Breast epithelium (tissue), 3 donors: ENCODE data around the gene DDX39A.

Experiments
- POLR2A ChIP-seq: fragments of 450-650 bp; IDR thresholded peaks from one replicate; pipeline ENCODE4 v1.6.1; 2016; ENCODE audit warnings: antibody characterized with exemption, mild to moderate bottlenecking, moderate library complexity
- POLR2AphosphoS5 ChIP-seq, 3 donors: sonication (generic); formaldehyde crosslinking; IDR thresholded peaks; one replicate each; pipeline ENCODE4 v1.6.1; 2017; ENCODE audit warnings: antibody characterized with exemption in 3 of 3
- TF ChIP-seq, protein P1 (sequence below), 3 donors: fragments of 450-650 bp; IDR thresholded peaks; one replicate each; pipeline ENCODE4 v1.5.1; 2016 to 2017; ENCODE audit warnings: antibody characterized with exemption in 3 of 3, mild to moderate bottlenecking in 3 of 3, moderate library complexity in 3 of 3

DNA sequence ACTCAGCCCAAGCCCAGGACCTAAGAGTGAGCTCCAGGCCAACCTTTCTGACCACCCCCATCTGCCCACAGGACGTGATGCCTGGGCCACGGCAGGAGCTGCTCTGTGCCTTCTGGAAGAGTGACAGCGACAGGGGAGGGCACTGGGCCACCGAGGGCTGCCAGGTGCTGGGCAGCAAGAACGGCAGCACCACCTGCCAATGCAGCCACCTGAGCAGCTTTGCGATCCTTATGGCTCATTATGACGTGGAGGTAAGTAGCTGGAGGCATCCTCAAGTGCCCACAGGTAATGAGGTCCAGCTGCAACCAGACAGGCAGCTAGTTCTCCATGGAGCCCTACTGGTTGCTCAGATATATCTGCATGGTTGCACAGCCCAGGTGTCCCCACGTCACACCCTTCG, 14.8 kb downstream of the DDX39A start:
- TF ChIP-seq POLR2A (no peak), POLR2AphosphoS5 (IDR thresholded peaks at IDR 0.05) (no peak)
- TF ChIP-seq, protein P1, sequence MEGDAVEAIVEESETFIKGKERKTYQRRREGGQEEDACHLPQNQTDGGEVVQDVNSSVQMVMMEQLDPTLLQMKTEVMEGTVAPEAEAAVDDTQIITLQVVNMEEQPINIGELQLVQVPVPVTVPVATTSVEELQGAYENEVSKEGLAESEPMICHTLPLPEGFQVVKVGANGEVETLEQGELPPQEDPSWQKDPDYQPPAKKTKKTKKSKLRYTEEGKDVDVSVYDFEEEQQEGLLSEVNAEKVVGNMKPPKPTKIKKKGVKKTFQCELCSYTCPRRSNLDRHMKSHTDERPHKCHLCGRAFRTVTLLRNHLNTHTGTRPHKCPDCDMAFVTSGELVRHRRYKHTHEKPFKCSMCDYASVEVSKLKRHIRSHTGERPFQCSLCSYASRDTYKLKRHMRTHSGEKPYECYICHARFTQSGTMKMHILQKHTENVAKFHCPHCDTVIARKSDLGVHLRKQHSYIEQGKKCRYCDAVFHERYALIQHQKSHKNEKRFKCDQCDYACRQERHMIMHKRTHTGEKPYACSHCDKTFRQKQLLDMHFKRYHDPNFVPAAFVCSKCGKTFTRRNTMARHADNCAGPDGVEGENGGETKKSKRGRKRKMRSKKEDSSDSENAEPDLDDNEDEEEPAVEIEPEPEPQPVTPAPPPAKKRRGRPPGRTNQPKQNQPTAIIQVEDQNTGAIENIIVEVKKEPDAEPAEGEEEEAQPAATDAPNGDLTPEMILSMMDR (IDR thresholded peaks at IDR 0.05) = no peak
